GM20000 (cell line): ENCODE data around the gene B4GAT1.
"Not testable (repeated sequence)": the region's sequence is repeated elsewhere in the genome, so short reads cannot be mapped to it uniquely, and the experiment has no call there.

Source experiments
- DNase-seq: peaks from one replicate; pipeline ENCODE4 v3.0.0; 2012; ENCODE audit warnings: low spot score
- CTCF ChIP-seq: IDR thresholded peaks from 2 replicates; pipeline ENCODE4 v1.5.1; 2012; ENCODE audit warnings: mild to moderate bottlenecking, control low read depth; ENCODE audit errors: extremely low read depth, missing control alignments

B4GAT1 gene

GRCh38 chr11:66360406-66361073 lies 13.1 kb upstream of the B4GAT1 start:
- TF ChIP-seq CTCF, result no peak
- peak; percentile 8 for DNase-seq

- no peak for TF ChIP-seq CTCF
- peak; percentile 7 for DNase-seq
These were observed 12.2 kb upstream of the B4GAT1 start for GRCh38 chr11:66359662-66360087.

- DNase-seq, result not testable (repeated sequence)
These were observed 3.3 kb upstream of the B4GAT1 start for GRCh38 chr11:66350560-66351235.

- DNase-seq, result no peak
- TF ChIP-seq CTCF, result no peak
These were observed 1.6 kb upstream of the B4GAT1 start for GRCh38 chr11:66349084-66349386.

GRCh38 chr11:66346476-66347424 lies 679 bp downstream of the B4GAT1 start:
- TF ChIP-seq CTCF, result no peak
- no peak for DNase-seq

GRCh38 chr11:66345316-66345649 lies 2.1 kb downstream of the B4GAT1 start:
- no peak for TF ChIP-seq CTCF
- DNase-seq, result no peak

GRCh38 chr11:66344550-66345315 lies 2.7 kb downstream of the B4GAT1 start, which contains the start of gene BRMS1:
BRMS1 (minus strand) TSS chr11:66345104; CDS start chr11:66342234, 2,870 bp downstream.
- peak; percentile 96 for DNase-seq

More at GRCh38 chr11:66344550-66345315, 2.7 kb downstream of the B4GAT1 start, which contains the start of gene BRMS1:
- no peak for TF ChIP-seq CTCF
